ENCODE measurements around the gene CADM1.
"Not testable (repeated sequence)": the region's sequence is repeated elsewhere in the genome, so short reads cannot be mapped to it uniquely, and the experiment has no call there.

Gene CADM1

DNA sequence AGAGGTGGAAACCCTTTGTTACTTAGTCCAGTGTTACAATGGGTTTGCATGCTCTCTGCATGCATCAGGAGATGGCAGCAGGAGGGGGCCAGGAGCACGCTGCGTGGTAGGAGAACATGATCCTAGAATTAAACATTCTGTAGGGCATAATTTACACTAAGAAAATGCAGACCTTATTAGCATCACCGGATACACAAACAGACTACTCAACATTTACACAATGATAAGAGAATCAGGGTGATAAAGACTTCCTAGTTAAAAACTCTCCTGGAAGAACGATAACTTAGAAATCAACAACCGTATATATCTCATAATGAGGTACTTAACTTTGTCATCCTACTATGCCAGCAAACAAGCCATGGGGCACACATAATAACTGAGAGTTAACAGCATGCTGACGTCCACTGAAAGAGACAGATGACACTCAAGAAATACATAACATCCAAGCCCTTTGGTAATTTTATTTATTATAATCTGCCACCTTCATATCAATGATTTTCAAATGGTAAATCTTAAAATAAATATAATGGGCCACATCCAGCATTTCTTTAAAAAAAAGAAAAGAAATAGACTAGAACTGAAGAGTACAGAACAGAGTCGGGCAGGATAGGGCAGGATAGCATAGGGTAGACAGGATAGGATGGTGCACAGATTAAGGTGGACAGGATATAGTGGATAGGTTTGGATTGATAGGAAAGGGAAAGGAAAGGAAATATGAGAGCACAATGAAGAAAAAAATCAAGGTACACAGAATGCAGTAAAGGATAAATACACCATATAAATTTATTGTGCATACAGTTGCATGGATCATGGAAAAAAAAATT, 27.5 kb downstream of the CADM1 start:
- no peak for DNase-seq

DNA sequence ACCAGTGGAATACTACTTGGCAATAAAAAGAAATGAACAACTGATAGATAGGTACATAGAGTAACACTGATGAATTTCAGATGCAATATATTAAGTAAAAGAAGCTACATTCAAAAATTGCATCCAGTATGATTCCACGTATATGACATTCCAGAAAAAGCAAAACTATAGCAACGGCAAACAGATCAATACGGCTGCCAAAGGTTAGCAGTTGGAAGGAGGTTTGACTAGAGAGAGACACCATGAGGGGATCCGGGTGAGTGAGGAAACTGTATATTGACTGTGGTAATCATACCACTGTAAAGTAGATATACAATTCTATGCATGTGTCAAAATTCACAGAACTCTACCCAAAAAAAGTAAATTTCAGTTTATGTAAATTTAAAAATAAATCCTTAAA, 28.7 kb downstream of the CADM1 start:
- DNase-seq, result no peak

DNA sequence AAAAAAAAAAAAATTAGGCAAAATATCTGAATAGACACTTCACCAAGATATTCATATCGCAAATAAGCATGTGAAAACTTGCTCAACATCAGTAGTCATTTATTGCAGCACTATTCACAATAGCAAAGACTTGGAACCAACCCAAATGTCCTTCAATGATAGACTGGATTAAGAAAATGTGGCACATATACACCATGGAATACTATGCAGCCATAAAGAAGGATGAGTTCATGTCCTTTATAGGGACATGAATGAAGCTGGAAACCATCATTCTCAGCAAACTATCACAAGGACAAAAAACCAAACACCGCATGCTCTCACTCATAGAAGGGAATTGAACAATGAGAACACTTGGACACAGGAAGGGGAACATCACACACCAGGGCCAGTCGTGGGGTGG, 29.9 kb downstream of the CADM1 start:
- not testable (repeated sequence) for DNase-seq

DNA sequence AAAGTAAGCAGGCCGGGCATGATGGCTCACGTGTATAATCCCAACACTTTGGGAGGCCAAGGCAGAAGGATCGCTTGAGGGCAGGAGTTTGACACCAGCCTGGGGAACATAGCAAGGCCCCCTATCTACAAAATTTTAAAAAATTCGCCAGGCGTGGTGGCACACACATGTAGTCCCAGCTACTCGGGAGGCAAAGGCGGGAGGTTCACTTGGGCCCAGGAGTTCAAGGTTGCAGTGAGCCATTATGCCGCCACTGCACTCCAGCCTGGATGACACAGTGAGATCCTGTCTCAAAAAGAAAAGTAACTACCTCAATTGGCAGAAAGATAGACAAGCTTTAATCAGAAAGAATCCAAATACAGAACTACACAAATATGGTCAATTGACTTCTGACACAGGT, 31.0 kb downstream of the CADM1 start:
- DNase-seq, result no peak

DNA sequence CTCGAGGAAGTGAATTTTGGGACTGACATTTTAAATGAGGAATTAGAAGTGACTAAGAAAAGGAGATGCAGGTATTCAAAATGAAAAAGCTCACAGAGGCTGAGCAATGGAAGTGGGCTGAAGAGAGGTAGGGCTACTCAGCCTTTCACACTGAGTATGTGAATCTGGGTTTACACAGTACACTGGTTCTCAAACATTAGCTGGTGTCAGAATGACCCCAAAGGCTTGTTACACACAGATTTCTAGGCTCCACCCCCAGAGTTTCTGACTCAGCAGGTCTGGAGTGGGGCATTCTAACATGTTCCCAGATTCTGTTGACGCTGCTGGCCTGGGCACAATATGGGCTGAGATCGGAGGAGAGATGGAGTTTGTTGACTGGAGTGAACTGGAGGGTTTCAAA, 32.8 kb downstream of the CADM1 start:
- no peak for DNase-seq

DNA sequence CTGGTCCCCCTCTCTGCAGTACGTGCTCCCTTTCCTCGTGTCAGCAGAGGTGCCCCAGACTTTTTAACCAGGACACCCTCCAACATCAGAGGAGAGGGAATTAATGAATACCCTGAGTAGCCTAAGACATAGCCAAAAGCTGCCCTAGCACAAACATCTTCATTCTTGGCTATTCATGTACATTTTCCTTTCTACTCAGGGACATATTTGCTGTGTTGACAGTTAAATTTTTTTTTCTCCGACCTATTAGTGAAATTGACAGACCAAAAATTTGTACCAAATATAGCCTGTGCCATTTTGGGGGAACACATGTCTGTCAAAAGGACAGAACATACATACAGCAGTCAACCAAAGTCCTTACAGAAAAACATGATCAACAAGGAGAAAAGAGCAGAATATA, 33.3 kb downstream of the CADM1 start:
- no peak for DNase-seq

DNA sequence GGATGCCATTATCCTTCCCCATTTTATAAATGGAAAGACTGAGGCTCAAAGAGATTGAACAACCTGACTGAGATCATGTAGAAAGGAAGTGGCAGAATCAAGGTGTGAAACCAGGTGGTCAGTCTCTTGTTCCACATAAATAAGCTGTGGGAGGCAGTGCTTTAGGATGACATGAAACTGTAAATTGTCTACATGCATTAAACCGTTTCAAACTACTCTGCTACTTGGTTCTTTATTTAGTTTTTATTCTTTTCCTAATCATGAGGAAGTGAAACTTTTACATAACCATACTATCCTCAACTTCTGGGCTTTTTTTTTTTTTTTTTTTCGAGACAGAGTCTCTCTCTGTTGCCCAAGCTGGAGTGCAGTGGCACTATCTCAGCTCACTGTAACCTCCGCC, 34.9 kb downstream of the CADM1 start:
- DNase-seq, result no peak

DNA sequence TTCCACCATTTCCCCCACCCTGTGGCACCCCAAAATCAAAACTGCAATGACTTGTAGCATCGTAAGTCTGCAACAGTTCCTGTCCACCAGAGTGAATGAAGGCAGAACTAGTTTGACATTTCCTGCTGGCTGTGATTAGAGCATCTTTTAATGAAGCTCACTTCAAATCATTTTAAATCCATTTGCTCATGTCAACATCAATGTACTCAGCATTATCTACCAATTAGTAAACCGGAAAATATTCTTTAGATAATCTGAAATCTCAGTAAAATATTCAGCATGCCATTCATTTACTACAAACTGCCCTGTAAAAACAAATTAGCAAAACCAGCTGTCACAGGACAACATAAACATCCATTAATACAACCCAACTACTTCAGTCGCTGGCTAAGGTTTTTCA, 38.1 kb downstream of the CADM1 start:
- no peak for DNase-seq

DNA sequence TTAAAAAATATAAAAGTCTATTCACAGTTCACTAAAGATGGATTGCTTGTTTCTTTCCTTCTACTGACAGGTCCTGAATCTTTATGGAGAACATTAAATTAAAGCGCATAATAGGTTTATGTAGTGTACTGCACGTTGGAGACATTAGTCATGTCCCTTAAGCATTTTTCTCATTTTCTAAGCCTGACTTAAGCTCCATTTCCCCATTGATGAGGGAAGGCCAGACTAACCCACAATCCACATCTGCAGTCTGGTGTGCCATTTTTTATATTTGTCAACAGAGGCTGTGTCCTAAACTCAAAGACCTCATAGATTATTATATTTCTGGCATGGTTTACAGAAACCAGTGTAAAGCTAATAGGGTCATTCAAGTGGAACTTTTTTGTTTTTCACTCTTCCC, 39.9 kb downstream of the CADM1 start:
- no peak for DNase-seq

DNA sequence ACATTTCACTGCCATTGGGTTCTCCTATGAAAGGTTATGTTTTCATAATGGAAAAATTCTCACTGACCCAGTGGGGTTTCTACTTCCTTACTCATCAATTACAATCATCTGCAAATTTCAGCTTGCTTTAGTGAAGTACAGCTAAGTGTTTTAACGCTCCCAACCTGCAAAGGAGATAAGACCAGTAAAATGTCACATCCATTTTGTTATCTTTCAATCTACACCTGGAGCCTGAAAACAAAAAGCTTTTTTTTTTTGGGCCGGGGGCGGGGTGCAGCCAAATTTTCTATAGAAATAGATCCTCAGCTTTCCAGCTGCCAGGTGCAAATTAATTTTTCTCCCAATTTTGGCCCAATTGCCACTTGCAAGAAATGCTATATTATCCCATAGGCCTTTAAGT, 40.6 kb downstream of the CADM1 start:
- no peak for DNase-seq

DNA sequence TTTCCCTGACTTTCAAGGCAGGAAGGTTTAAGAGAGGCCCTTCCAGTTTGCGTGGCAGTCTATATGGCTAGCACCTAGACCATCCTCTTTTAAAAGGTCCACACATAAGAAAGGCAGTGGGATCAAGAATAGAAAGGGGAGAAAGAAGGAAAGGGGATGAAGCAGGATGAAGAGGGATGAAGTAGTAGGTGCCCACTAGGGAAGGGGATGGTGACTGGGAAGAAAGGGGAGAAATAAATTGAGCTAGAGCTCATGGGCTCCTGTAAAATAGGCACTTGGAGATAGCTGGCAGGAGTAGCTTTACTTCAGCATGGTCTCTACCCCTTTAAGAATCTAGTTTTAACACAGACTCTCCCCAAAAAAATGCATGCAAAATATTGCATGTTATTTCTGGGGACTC, 41.5 kb downstream of the CADM1 start:
- no peak for DNase-seq

DNA sequence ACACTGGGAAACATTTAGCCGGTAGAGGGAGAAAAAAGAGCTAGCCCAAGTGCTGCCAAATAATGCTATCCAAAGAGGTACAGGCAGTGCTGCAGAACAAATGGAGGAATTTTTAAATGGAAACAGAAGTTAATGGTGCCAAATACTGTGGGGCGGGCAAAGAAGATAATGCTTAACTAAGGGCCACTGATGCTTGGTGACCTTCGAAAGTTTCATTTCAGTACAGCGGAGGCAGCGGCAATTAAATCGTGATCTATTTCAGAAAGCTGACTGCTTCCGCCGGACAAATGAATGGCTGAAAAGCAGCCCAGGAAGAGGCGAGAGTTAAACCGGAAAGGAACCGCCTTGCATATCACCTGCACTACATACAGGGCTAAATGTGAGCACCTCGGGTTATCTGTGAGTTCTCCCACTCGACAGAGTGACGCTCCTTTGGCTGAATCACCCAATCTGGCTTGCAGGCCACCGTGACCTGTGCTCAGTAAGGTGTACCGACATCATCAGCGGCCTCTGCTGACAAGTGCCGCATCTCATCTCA, 42.1 kb downstream of the CADM1 start:
- DNase-seq, result no peak

DNA sequence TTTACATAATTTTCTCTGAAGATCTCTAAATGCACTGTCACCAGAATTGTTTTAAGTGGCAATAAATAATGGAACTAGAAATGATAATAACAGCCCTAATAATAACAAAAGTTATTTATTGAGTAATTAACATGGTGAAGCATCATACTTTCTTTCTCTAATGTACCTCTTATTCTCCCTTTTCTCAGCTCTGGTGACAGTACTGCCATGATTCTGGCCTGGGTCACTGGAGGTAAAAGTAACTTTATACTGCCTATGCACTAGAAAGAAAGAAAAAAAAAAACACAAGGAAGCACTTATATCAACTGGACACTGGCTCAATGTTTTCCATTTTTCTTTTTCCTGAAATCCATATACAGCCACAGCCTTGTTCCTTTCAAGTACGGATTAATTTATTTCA, 43.7 kb downstream of the CADM1 start:
- DNase-seq, result no peak

DNA sequence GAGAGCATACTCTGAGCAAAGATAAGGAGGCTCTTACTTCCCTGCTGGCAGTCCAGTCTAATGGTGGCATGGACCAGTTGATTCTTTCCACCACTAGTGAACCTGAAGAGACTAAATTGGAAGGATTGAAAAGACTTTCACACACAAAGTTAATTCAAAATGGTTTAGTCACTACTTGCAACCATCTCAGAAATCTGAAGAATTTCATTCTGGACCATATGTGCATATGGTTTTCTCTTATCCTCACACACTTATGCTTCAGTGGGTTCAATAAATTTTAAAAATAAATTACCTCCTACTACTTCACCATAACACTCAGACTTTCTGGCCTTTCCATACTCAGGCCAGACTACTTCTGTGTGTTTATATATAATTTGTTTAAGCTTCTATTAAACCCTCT, 44.7 kb downstream of the CADM1 start:
- DNase-seq, result no peak

DNA sequence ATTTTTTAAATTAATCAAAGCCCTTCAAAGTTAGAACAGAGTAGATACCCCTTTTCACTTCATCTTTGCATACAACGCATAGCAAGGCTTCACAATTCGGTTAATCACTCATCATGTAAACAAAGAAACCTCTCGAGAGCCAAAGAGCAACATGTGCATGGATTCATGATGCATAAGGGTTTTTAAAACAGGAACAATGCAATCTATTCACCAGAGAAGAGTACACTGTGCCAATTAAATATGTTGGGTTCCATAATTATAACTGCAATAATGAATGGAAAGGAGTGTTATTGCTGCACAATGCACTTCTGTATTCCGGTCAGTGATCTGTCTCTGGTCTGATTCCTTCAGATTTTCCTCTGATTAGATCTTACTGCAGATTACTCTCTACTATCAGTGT, 45.3 kb downstream of the CADM1 start:
- DNase-seq, result no peak

DNA sequence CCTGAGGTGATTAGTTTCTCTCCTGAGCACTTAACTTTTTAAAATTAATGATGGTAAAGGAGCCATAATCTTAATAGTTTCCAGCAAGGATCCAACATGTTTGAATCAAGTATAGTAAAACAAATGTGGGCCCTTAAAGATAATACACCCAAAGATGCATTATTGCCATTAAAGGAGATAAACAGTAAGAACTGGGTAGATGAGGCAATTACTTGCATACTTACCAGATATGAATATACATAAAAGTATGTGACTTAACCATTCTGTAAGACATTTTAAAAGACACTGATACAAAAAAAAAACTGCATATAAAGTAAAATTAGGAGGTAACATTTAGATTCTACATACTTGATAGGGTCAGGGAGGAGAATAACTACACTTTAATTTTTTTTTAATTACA, 48.2 kb downstream of the CADM1 start:
- DNase-seq, result no peak

DNA sequence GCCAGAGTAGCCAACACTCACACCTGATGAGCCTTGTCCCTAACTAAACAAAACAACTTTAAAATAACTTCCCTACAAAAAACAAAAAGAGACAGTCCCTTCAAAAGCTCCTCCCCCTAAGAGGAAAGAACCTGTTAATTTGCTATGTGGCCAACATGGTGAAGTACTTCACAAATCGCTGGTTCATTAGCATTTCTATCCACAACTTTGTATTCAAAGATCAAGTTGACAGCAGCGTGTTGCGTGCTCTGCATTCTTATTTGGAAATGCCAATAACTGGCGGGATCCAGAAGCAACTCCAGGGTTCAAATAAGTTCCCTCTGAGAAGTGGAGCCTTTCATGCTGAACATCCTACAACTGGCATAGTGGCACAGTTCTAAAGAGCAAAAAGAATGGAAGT, 48.6 kb downstream of the CADM1 start:
- DNase-seq, result no peak

DNA sequence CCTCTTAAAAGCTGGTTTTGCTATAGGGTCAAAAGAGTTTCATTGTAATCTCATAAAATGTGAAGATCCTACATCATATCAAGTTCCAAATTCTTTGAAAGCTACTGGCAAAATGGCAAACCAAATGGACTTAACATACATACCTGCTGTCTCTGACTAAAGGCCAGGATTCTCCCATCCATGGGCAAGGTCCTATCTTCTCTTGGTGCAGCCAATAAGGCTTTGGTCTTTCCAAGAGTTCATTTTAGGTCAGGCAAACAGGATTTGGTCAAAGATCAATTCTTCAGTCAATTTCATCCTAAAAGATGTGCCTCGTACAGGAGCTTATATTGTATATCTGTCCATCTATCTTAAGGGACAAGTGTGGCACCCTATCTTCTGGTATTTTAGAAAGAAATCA, 49.7 kb downstream of the CADM1 start:
- no peak for DNase-seq

DNA sequence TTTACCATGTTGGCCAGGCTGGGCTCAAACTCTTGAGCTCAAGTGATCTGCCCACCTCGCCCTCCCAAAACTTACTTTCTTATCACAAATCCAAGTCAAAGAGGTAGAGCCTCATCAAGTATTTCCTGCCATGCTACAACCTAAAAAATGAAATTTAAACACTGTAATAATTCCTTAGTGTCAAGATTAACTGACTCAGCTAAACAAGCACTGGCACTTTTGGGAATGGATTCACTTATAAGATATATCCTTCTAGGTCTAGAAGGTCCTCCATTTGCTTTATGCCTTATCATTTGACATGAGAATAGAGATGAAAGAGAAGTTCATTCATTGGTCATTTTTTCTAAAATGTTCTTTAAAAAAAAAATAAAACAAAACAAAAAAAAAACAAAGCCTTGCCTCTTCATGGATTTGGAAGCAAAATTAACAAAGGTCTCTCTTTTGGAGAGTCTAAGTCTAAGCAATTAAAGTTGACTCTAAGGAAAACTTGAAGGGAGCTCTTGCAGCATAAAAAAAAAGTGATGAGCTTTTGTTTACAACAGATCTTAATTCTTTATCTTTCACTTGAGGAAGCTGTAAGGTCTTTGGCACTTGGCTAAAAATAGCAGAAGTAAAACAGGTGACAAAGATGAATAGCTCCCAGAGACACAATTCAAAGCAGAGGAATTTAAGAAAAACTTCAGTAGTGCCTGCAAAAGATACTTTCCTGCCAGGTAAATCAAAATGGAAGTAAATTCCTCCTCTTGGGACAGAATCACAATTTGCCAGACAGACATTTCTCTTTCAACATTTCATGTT, 50.3 kb downstream of the CADM1 start:
- DNase-seq, result no peak

DNA sequence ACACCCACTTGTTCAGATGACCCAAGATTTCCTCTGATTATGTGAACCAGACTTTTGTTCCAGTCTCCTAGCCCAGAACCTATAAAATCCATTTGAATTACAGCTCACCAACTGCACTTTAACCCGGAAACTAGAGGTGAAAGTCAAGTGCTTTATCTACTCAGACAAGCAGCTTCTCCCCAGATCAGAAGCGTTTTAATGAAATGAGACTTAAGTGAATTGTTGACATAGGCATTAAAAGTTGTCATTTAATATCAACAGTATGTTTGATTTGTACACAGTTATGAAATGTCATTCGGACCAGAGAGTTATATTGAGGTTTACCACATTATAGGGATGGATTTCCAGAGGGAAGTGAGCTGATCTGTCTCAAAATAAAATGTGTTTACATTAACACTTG, 52.0 kb downstream of the CADM1 start:
- DNase-seq, result no peak

DNA sequence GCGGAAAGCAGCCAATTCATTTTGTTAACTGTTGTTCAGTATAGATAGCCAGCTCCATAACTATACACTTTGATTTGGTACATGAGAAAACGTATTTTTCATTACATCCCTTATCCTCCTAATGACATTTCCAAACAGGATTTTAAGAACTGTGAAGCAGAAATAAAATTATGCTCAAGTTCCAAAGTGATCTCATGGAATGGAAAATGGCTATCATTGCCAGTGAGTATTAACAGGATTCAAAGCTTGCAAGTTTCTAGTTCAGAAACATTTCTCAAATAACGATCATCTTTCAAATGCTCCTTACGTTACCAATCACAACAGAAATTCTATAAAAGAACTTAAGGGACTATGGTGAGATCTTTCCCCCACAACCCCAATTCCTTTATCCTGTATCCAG, 53.7 kb downstream of the CADM1 start:
- no peak for DNase-seq

DNA sequence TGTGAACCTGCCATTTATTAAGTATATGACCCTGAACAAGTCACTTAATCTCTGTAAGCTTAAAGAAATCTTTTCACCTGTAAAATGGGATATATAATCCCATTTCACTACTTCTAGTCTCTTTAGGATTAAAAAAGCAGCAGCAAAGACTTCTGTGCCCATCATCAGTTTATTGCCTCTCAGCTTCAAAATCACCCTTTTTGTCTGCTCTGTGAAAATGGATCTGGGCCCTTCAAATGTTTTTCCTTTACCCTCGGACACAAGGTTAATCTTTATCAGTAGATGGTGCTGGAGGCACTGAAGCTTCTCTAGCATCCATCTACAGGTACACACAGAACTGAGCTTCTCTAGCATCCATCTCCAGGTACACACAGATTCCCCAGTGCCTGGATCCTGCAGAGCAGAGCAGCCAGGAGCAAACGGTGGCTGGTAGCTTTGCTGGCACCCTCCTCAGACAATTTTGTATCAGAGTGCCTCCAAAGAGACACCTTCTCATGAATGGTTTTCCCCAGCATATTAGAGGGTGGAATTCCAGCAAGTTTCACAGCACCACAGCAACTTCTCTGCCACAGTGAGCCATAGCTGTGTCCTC, 56.8 kb downstream of the CADM1 start:
- DNase-seq, result no peak

DNA sequence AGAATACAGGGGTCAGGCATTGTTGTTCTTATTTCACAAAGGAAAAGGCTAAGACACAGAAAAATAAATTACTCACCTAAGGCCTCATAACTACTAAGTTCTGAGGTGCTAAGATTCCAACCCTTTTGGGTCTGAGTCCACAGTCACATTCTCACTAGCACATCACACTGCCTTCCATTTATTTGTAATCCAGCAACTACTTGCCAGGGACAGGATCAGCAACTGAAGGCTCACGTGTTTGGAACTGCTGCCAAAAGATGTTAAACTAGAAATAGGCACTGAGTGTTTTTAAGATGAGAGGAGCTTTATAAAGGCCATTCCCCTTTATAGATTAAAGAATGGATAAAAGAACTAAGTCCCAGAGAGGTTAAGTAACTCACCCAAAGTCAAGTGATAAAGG, 58.0 kb downstream of the CADM1 start:
- no peak for DNase-seq

DNA sequence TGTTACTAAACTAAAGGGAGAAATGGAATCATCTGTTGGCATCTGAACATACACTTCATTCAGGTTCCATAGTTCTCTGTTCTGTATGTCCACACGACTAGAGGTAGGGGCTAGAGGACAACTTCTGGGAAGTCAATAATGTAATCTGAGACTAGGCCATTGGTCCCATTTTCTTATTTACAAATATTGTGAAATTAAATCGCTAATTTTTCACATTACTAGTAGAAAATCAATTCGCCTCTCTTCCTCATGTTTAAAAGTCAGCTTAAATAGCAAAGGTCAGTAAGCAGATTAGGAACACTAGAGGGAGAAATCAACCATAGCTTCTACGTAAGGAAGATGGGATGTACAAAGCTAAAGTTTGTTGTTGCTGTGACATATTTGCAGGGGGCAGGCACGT, 59.7 kb downstream of the CADM1 start:
- no peak for DNase-seq

Measured in NCI-H2171 (cell line).